Measurements from ENCODE around the gene SPATA32. TPM values are rescaled to one million over a fixed set of nuclear protein-coding genes. Genes with fewer than 3 reads are reported as not detected.

SPATA32 gene
- total RNA-seq, 1 experiment from 2014 or later, result 0.81 TPM

GRCh38 chr17:45222289-45222995 is 39.5 kb downstream of the SPATA32 start:
- H3K18ac ChIP-seq (ENCODE audit: insufficient read length, low read depth, low read length), result no peak overlapping the region
- H4K91ac ChIP-seq (ENCODE audit: insufficient read length, low read depth, low read length), result no peak overlapping the region
- no peak overlapping the region for H2BK15ac ChIP-seq (ENCODE audit: low read depth, low read length)
- no peaks in the 10 kb centered on the region for H3K4me1 ChIP-seq (ENCODE audit: insufficient read depth, low read length)
- no peak overlapping the region for H2AK5ac ChIP-seq (ENCODE audit: insufficient read length, low read length)
- peaks cover 10% of the 10 kb centered on the region for H3K23me2 ChIP-seq (ENCODE audit: insufficient read length, low read depth, low read length, poor library complexity, severe bottlenecking)
- Mint-ChIP-seq H3K27me3 (ENCODE audit: low read depth) (peaks cover 78% of the 10 kb centered on the region), H3K9me3 (no peaks in the 10 kb centered on the region; a peak in 1 of 5 replicates), H3K4me1 (peaks cover 18 to 39% of the 10 kb centered on the region in 2 experiments), H3K27ac (0 out of 7 replicates have a peak overlapping the region, but pooled peaks of 1 of the 3 experiments have one; percentile 15), H3K36me3 (ENCODE audit: insufficient read depth in 1 of 3, low read depth in 3 of 3) (no peaks in the 10 kb centered on the region), H3K4me3 (peak overlapping the region; percentile 66 to 84)
- H3K27me3 ChIP-seq (ENCODE audit: insufficient read depth, low read length), result peaks cover 13% of the 10 kb centered on the region
- H3K27ac ChIP-seq (ENCODE audit: insufficient read length, low read depth, low read length), result no peak overlapping the region
- H3T11ph ChIP-seq (ENCODE audit: low read length), result no peak overlapping the region
- no peak overlapping the region for H2BK20ac ChIP-seq (ENCODE audit: low read depth, low read length, poor library complexity, severe bottlenecking)
- H4K5ac ChIP-seq (ENCODE audit: insufficient read length, low read depth, low read length), result no peak overlapping the region
- no peak overlapping the region for H3K14ac ChIP-seq (ENCODE audit: insufficient read depth, low read length)
- no peaks in the 10 kb centered on the region for H3K79me1 ChIP-seq (ENCODE audit: insufficient read depth, low read depth, low read length, poor library complexity, severe bottlenecking)
- no peak overlapping the region for H4K8ac ChIP-seq (replicated peaks; ENCODE audit: insufficient read length, low read depth, low read length)
- H2AFZ ChIP-seq (ENCODE audit: low read length), result no peak overlapping the region
- no CpG with 5 or more reads among the region's 33 CpGs for WGBS (ENCODE audit: extremely low coverage, insufficient read length, low lambda C conversion rate)
- H4K20me1 ChIP-seq (ENCODE audit: control insufficient read depth, insufficient read depth, insufficient read length), result no peaks in the 10 kb centered on the region
- no peak overlapping the region for H2BK5ac ChIP-seq (ENCODE audit: insufficient read length, low read length)
- peak overlapping the region; percentile 67 for H3K4me2 ChIP-seq (ENCODE audit: insufficient read depth, insufficient read length, low read length)
- H3K9me3 ChIP-seq (ENCODE audit: control insufficient read depth, low read depth, low read length), result no peaks in the 10 kb centered on the region
- H3K9ac ChIP-seq (ENCODE audit: extremely low read depth, insufficient read length, low read length), result no peak overlapping the region
- H2BK12ac ChIP-seq (ENCODE audit: insufficient read length, low read depth, low read length), result no peak overlapping the region
- DNase-seq, result peak; percentile 68
- TF ChIP-seq CTCF (conservative IDR thresholded peaks at IDR 0.05), result no peak
- no peak overlapping the region for H3K56ac ChIP-seq (ENCODE audit: insufficient read length, low read depth, low read length)
- no peak overlapping the region for H3K23ac ChIP-seq (ENCODE audit: insufficient read length, low read depth, low read length)
- no peak overlapping the region for H2BK120ac ChIP-seq (ENCODE audit: low read depth, low read length, poor library complexity, severe bottlenecking)
- no peaks in the 10 kb centered on the region for H3K79me2 ChIP-seq (ENCODE audit: insufficient read depth, low read length)
- no peak overlapping the region for H3K4ac ChIP-seq (ENCODE audit: low read depth, low read length)
